ENCODE results near the gene KRTAP19-6. TPM values are rescaled to one million over a fixed set of nuclear protein-coding genes. Genes with fewer than 3 reads are reported as not detected.

KRTAP19-6 gene
- total and polyA plus RNA-seq, 10 donors: not detected

DNA sequence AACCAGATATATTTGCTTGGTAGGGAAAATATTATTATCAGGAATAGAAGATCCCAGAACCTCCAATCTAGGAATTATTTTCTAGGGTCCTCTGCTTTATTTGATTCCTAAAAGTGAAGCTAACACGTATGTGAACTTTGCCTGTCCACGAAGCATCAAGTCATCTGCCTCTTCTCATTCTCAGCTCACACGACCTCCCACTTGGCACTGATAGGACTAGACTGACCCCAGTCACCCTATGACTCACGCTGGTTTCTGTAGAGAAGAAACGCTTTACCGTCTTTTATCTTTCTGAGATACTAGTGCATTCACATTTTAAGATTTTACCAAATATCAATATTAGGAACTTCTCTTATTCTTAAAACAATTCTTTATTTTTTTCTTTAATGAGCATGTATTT, 21.4 kb upstream of the KRTAP19-6 start:
- Histone ChIP-seq H3K27me3 (replicated peaks in 1 of 7) (no peaks in the 10 kb centered on the region), H3K4me3 (no peak overlapping the region), H3K9me3 (no peaks in the 10 kb centered on the region), H3K36me3 (no peaks in the 10 kb centered on the region), H3K27ac (no peak overlapping the region), H3K4me1 (no peaks in the 10 kb centered on the region)
- TF ChIP-seq CTCF (IDR thresholded peaks at IDR 0.05 in 8 of 11, conservative IDR thresholded peaks at IDR 0.05 in 3 of 11) (no peak), POLR2AphosphoS5 (IDR thresholded peaks at IDR 0.05) (no peak), POLR2A (IDR thresholded peaks at IDR 0.05) (no peak)
- intact Hi-C loops (cut with DNase I; ENCODE audit: low total_unique reads): no loop called here
- DNase-seq: no peak
- WGBS, 5 donors: 56 to 88% (median 73%) methylated on average over 6 of the region's 6 CpGs

DNA sequence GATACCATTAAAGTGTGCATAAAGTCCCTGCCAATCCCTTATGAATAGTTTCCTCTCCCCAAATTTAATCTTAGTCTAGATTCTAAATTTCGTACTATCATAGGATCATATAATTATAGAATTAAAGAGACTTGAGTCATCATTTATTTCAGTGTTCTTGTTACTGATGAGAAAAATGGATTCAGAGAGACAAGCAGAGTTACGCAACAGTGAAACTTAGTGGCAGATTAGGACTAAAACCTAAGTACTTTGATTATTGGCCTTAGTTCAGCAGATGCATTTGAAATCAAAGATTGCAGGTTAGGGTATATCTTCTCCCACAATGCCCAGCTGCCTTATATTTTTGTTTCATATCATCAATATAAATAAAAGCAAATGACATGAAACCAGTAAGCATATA, 20.3 kb upstream of the KRTAP19-6 start:
- Histone ChIP-seq H3K36me3 (no peaks in the 10 kb centered on the region), H3K9me3 (no peaks in the 10 kb centered on the region), H3K27me3 (replicated peaks in 1 of 7) (no peaks in the 10 kb centered on the region), H3K27ac (no peak overlapping the region), H3K4me3 (no peak overlapping the region), H3K4me1 (no peaks in the 10 kb centered on the region)
- 78 to 90% (median 83%) methylated on average over 2 of the region's 2 CpGs for WGBS, 5 donors
- DNase-seq: no peak
- intact Hi-C loops (cut with DNase I; ENCODE audit: low total_unique reads): no loop called here
- no peak for TF ChIP-seq CTCF (IDR thresholded peaks at IDR 0.05 in 8 of 11, conservative IDR thresholded peaks at IDR 0.05 in 3 of 11)
- no peak for TF ChIP-seq POLR2AphosphoS5 (IDR thresholded peaks at IDR 0.05)
- TF ChIP-seq POLR2A (IDR thresholded peaks at IDR 0.05): no peak

DNA sequence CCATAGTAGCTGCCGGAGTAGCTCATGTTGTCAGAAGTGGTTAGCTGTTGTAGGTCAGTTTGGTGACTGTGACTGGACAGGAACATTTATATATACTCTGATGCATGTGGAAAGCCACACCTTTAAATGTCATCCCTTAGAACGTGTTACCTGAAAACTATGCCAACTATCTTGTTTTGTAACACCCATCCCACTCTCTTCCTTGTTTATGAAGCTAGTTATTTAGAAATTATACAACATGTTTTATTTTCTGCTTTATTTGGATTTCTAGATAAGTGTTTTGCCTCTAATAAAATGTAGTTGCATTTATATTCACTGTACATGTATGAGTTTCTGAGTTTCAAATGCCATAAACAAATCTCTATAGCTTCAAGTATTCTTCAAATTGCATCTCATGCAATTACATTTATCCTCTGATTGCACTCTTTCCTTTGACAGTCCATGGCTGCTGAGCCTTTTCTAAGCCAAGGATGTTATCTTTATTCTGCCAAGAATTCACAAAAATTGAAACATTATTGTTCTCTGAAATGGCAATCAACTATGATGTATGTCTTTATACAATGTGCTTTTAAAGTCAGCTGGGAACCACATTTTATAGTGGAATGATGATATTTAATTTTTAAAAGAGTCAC, 19.7 kb upstream of the KRTAP19-6 start, which contains the start of gene KRTAP19-7:
TSS of gene KRTAP19-7 (minus strand) at position 51 of the 632 bp plus-strand sequence. CDS start at position 26, 25 bp downstream.
- Histone ChIP-seq H3K36me3 (no peaks in the 10 kb centered on the region), H3K4me3 (no peak within 1 kb of the TSS), H3K27me3 (replicated peaks in 1 of 7) (no peaks in the 10 kb centered on the region), H3K9me3 (no peaks in the 10 kb centered on the region), H3K4me1 (no peaks in the 10 kb centered on the region), H3K27ac (no peak within 1 kb of the TSS)
- 67 to 84% (median 76%) methylated on average over 2 of the region's 2 CpGs for WGBS, 5 donors
- intact Hi-C loops (cut with DNase I; ENCODE audit: low total_unique reads): no loop called here
- TF ChIP-seq POLR2AphosphoS5 (IDR thresholded peaks at IDR 0.05) (no peak), CTCF (IDR thresholded peaks at IDR 0.05 in 8 of 11, conservative IDR thresholded peaks at IDR 0.05 in 3 of 11) (no peak), POLR2A (IDR thresholded peaks at IDR 0.05) (no peak)
- no peak for DNase-seq

DNA sequence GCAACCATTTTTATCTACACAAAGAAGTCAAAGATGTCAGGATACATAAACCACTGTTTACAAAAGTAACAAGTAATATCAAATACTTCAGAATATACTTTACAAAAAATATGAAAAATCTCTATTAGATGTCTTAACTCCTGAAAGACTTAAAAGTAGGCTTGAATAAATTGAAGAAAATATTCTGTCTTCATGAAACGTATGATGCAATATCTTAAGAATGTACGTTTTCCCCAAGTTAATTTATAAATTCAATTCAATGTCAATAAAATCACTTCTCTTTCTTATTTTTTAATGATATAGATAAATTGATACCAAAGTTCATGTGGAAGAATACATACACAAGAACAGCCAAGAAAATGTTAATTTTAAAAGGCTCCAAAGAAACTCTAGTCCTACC, 13.4 kb upstream of the KRTAP19-6 start:
- 62 to 91% (median 82%) methylated on average over 2 of the region's 2 CpGs for WGBS, 5 donors
- intact Hi-C loops (cut with DNase I; ENCODE audit: low total_unique reads): no loop called here

More for the DNA sequence above, 13.4 kb upstream of the KRTAP19-6 start:
- H3K4me3 ChIP-seq: no peak overlapping the region
- peaks cover 0 to 14% (median 7%) of the 10 kb centered on the region in 8 donors for H3K9me3 ChIP-seq
- H3K27ac ChIP-seq: no peak overlapping the region
- no peaks in the 10 kb centered on the region for H3K36me3 ChIP-seq
- TF ChIP-seq POLR2AphosphoS5 (IDR thresholded peaks at IDR 0.05) (no peak), POLR2A (IDR thresholded peaks at IDR 0.05) (no peak), CTCF (IDR thresholded peaks at IDR 0.05 in 8 of 11, conservative IDR thresholded peaks at IDR 0.05 in 3 of 11) (no peak)
- H3K4me1 ChIP-seq: no peaks in the 10 kb centered on the region
- DNase-seq: no peak
- no peaks in the 10 kb centered on the region for H3K27me3 ChIP-seq (replicated peaks in 1 of 7)

Measured in spleen (tissue), 11 donors.